Mammary epithelial cell (primary cell): ENCODE measurements around the gene MAP3K19.

Source experiments
- CTCF ChIP-seq, 2 donors: IDR thresholded peaks in 1 of 2; conservative IDR thresholded peaks in 1 of 2; 2 replicates each; pipeline ENCODE4 v1.5.1; 2011 to 2012; ENCODE audit warnings: inconsistent platforms in 2 of 2, low read length in 2 of 2, mild to moderate bottlenecking in 2 of 2, control low read depth in 1 of 2, low read depth in 1 of 2; ENCODE audit not compliant: insufficient read depth in 1 of 2; ENCODE audit errors: extremely low read depth in 1 of 2
- EZH2 ChIP-seq: IDR thresholded peaks from 2 replicates; pipeline ENCODE4 v1.6.1; 2012; ENCODE audit warnings: low read length, inconsistent platforms, borderline replicate concordance

DNA sequence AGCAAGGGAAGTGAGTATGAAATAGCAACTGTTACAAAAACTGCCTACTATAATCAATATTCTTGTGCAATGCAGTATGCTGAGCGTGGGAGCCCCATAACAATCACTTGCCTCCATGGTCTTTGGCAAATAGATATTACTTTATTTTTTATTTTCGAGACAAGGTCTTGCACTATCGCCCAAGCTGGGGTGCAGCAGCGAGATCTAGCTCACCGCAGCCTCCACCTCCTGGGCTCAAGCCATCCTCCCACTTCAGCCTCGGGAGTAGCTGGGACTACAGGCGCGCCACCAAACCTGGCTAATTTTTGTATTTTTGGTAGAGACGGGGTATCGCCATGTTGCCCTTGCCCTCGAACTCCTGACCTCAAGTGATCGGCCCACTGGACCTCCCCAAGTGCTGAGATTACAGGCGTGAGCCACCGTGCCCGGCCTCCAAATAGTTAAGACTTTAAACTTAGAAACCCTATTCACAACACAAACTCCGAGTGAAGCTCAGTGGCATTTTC is 129.8 kb downstream of the MAP3K19 start:
- TF ChIP-seq CTCF (conservative IDR thresholded peaks at IDR 0.05 in 1 of 2, IDR thresholded peaks at IDR 0.05 in 1 of 2; ENCODE audit: extremely low read depth in 1 of 2, insufficient read depth in 1 of 2, low read depth in 1 of 2, low read length in 2 of 2) (no peak), EZH2 (no peak)
